ENCODE measurements around the gene GPR6.

The GPR6 gene

GRCh38 chr6:110017946-110018345, 39.8 kb downstream of the GPR6 start:
- H3K4me2 ChIP-seq (ENCODE audit: low read depth, low read length): no peak overlapping the region
- TF ChIP-seq EZH2phosphoT487 (IDR thresholded peaks at IDR 0.05; ENCODE audit: low read length): no peak
- no peak for TF ChIP-seq CTCF (IDR thresholded peaks at IDR 0.05; ENCODE audit: low read length)
- TF ChIP-seq EZH2 (optimal IDR thresholded peaks at IDR 0.05; ENCODE audit: low read depth, low read length): no peak
- DNase-seq: no peak
- H3K79me2 ChIP-seq (ENCODE audit: low read length): no peaks in the 10 kb centered on the region
- H3K9me2 ChIP-seq (replicated peaks; ENCODE audit: insufficient read depth, low read length): no peaks in the 10 kb centered on the region
- no peaks in the 10 kb centered on the region for H3F3A ChIP-seq (ENCODE audit: insufficient read depth, low read length)
- no peaks in the 10 kb centered on the region for H3K9me3 ChIP-seq (replicated peaks; ENCODE audit: insufficient read depth, low read length)
- no peaks in the 10 kb centered on the region for H3K4me1 ChIP-seq (ENCODE audit: low read length)
- H3K9ac ChIP-seq (ENCODE audit: low read length): no peak overlapping the region
- H2AFZ ChIP-seq (ENCODE audit: low read length): no peak overlapping the region
- H3K4me3 ChIP-seq (ENCODE audit: low read length): no peak overlapping the region
- no peak overlapping the region for H3K27ac ChIP-seq (ENCODE audit: low read length)
- no peaks in the 10 kb centered on the region for H3K27me3 ChIP-seq (replicated peaks; ENCODE audit: insufficient read depth, low read length)
- no peaks in the 10 kb centered on the region for H4K20me1 ChIP-seq (ENCODE audit: insufficient read depth, low read length)
- H3K36me3 ChIP-seq (replicated peaks; ENCODE audit: insufficient read depth, low read length): no peaks in the 10 kb centered on the region

- no peaks in the 10 kb centered on the region for H3K27me3 ChIP-seq (replicated peaks; ENCODE audit: insufficient read depth, low read length)
- no peak overlapping the region for H2AFZ ChIP-seq (ENCODE audit: low read length)
- no peak overlapping the region for H3K9ac ChIP-seq (ENCODE audit: low read length)
- H3K4me1 ChIP-seq (ENCODE audit: low read length): no peaks in the 10 kb centered on the region
- no peaks in the 10 kb centered on the region for H3K9me3 ChIP-seq (replicated peaks; ENCODE audit: insufficient read depth, low read length)
- no peak overlapping the region for H3K4me2 ChIP-seq (ENCODE audit: low read depth, low read length)
- TF ChIP-seq EZH2 (optimal IDR thresholded peaks at IDR 0.05; ENCODE audit: low read depth, low read length) (no peak), CTCF (IDR thresholded peaks at IDR 0.05; ENCODE audit: low read length) (no peak), EZH2phosphoT487 (IDR thresholded peaks at IDR 0.05; ENCODE audit: low read length) (no peak)
- H3K27ac ChIP-seq (ENCODE audit: low read length): no peak overlapping the region
- H3K4me3 ChIP-seq (ENCODE audit: low read length): no peak overlapping the region
- DNase-seq: no peak
- H3K79me2 ChIP-seq (ENCODE audit: low read length): no peaks in the 10 kb centered on the region
- no peaks in the 10 kb centered on the region for H3K36me3 ChIP-seq (replicated peaks; ENCODE audit: insufficient read depth, low read length)
- no peaks in the 10 kb centered on the region for H3K9me2 ChIP-seq (replicated peaks; ENCODE audit: insufficient read depth, low read length)
- no peaks in the 10 kb centered on the region for H3F3A ChIP-seq (ENCODE audit: insufficient read depth, low read length)
- H4K20me1 ChIP-seq (ENCODE audit: insufficient read depth, low read length): no peaks in the 10 kb centered on the region
These were observed 40.4 kb downstream of the GPR6 start for GRCh38 chr6:110018486-110018885.

DNA sequence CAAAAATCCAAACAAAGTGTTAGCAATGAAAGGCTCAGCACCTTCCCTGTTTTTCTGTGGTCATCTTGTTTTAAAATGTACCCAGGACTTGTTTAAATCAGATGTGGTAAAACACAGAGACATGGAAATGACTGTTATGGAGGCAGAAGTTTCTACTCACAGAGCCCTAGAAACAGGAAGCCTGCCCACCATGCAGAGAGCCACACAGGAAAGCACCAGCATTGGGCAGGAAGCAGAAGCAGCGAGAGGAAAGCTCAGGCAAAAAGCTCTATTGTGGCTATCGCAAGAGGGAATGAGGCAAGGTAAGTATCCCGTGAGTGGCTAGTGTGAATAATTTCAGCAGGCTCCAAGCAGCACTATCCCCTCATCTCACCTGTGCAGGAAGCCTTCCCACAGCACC, 42.8 kb downstream of the GPR6 start:
- Histone ChIP-seq H3K4me2 (ENCODE audit: low read depth, low read length) (no peak overlapping the region), H3K9me3 (replicated peaks; ENCODE audit: insufficient read depth, low read length) (no peaks in the 10 kb centered on the region), H3K9ac (ENCODE audit: low read length) (no peak overlapping the region), H3K36me3 (replicated peaks; ENCODE audit: insufficient read depth, low read length) (no peaks in the 10 kb centered on the region), H3K79me2 (ENCODE audit: low read length) (no peaks in the 10 kb centered on the region), H3K4me3 (ENCODE audit: low read length) (no peak overlapping the region), H3F3A (ENCODE audit: insufficient read depth, low read length) (no peaks in the 10 kb centered on the region), H3K4me1 (ENCODE audit: low read length) (no peaks in the 10 kb centered on the region), H3K27ac (ENCODE audit: low read length) (no peak overlapping the region), H4K20me1 (ENCODE audit: insufficient read depth, low read length) (no peaks in the 10 kb centered on the region), H2AFZ (ENCODE audit: low read length) (no peak overlapping the region), H3K27me3 (replicated peaks; ENCODE audit: insufficient read depth, low read length) (no peaks in the 10 kb centered on the region), H3K9me2 (replicated peaks; ENCODE audit: insufficient read depth, low read length) (no peaks in the 10 kb centered on the region)
- TF ChIP-seq EZH2phosphoT487 (IDR thresholded peaks at IDR 0.05; ENCODE audit: low read length) (no peak), EZH2 (optimal IDR thresholded peaks at IDR 0.05; ENCODE audit: low read depth, low read length) (no peak), CTCF (IDR thresholded peaks at IDR 0.05; ENCODE audit: low read length) (no peak)
- DNase-seq: no peak
